Right hindlimb (tissue), 1 donor: Measurements from ENCODE around the gene FAM110D.

ENCODE experiments used
- DNase-seq: peaks from one replicate; pipeline ENCODE4 v3.0.0-alpha.2; 2018

The FAM110D gene

GRCh38 chr1:26158908-26159742 lies at the start of gene FAM110D:
FAM110D (plus strand) TSS chr1:26159079; CDS start chr1:26161292, 2,213 bp downstream.
- DNase-seq, result peak; percentile 59

DNA sequence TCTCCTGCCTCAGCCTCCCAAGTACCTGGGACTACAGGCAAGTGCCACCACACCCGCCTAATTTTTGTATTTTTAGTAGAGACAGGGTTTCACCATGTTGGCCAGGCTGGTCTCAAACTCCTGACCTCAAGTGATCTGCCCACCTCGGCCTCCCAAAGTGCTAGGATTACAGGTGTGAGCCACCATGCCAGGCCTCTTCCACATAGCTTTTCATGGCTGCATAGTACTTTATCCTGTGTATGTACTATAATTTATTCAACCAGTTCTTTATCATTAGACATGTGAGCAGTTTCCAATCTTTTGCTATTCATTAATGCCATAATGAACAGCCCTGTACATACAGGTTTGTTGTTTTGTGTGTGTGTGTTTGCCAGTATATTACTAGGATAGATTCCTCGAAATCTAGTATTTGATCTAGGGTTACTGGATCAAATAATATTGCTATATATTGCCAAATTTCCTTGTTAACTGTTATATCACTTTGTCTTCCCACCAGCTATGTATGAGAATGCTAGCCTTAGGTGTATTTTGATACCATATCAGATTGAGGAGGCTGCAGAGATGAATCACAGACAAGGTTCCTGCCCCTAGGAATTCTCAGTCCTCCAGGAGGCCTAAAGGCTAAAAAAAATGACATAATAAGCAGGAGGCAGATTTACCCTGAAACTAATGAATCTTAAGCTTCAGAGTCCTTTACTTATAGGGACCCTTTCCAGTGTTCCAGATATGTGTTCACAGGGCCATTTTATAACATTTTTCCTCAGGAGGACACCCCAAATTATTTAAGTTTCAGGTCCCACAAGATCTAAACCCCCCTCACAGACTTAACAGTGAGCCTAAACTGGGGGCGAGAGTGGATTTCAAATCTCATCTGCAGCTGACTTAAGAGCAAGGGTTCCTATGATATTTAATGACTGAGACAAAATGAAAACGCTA lies 49.4 kb upstream of the FAM110D start:
- DNase-seq, result no peak

DNA sequence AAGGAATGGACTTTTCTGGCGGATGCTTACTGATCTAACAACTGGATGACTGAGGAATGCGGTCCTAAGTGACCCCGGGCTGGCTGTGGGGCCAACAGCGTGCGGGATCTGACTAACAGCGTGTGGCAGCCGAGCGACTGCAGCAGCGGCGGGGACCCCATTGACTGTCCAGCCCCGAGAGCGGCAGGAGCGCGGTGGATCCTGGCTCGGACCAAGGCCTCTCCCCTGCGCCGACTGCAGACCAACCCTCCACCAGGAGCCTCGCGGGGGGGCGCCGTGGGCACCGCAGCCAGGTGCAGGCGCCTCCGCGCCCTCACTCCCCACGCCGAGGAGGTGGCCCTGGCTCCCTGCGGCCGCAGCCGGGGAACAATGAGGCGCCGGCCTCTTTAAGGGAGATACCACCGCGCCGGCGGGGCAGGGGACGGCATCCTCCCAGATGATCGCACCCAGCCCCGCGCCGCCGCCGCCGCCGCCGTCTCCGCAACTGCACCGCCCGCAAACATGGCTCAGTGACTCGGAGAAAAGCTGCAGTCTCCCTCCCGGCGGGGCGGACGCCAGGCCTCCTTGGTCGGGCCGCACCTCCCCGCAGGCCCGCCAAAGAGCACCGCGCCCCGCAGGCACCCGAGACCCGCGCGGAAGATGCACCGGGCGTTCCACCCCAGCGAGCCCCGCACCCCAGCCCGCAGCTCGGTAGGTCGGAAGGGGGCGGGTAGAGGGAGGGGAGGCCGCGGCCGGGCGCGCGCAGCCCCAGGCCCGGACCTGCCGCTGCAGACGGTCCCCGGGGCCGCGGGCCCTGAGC lies 47.9 kb upstream of the FAM110D start:
- peak; percentile 75 for DNase-seq

DNA sequence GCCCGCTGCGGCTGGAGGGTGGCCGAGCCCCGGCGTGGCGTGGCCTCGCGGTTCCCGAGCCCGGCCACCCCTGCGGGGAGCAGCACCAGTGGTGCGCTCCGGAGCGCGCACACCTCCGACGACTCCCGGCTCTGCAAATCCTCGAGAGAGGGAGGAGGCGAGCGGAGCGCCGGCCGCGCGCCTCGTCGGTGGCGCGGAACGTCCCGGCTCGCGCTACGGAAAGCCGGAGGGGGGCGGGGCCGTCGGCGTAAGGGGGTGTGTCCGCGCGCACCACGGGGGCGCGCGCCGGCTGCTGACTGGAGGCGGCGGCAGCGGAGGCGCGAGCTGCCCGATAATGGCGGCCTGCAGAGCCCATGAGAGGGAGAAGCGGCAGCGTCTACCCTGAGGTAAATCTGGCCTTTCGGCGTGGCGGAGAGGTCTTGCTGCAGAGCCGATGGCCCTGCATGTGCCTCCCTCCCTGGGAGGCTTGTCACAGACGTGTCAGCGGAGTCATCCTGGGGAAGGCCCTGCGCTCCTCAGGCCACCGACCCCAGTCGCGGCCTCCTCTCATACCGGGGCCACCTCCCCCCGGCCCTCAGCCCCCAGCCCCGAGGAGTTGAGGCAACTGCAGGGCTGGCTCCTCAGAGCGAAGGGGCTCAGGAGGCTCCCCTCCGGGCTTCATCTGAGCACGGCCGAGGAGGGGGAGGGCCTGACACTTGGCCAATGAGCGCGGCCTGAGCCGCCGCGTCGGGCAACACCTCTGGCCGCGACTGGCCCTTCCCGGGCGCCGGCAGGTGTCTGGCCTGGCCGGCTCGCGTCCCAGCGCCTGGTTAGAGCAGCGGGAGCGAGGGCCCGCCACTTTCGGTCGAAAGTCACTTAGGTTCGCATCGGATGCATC lies 47.1 kb upstream of the FAM110D start, which contains the start of gene PDIK1L:
Gene PDIK1L (plus strand): TSS at position 295 of the 877 bp plus-strand sequence. CDS start 2,485 bp downstream, outside the sequence.
- DNase-seq, result peak; percentile 96

DNA sequence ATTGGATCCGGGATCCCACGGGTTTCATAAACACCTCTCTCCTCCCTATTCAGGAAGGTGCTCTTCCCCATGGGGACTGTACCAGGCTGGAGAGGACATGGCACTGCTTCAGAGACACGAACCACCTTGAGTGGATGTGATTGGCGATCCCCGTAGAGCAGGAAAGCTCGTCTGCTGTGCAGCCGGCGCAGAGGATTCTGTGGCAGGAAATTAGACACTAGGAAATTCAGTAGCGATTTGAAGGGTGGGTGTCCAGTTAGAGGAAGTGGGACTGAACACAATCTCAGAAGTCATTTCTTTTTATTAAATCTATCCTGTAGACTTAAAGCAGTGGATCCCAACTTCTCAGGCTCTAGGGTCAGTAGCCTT lies 46.5 kb upstream of the FAM110D start:
- DNase-seq, result no peak

- no peak for DNase-seq
Measured at GRCh38 chr1:26114165-26114927, 44.5 kb upstream of the FAM110D start.

DNA sequence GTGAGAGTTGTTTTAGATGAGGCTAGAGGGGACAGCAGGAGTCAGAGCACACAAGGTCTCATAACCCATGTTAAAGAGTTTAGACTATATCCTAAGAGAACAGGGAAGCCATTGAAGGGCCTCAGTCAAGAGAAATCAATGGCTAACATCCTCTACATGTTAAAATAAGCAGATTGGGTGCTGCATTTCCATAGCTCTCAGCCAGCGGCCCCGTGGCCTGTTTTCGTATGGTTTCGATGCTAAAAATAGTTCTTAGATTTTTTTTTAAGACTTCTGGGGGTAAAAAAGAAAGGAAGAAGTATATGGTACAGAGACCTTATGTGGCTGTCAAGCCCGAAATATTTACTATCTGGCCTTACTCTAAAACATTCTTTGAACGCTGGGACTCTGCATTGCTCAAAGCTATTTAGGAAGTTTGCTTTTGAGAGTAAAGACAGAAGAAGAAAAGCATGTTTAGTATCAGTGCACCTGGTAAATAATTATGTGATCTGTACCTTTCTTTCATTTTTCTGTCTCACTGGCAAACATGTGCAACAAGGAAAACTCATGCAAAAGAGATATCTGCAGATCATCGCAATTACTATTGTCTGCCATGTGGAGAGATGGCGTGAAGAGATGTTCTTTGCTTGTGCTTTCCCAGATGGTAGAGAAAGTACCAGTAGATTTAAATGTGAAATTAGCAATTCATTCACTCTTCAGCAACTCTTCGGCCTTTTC lies 38.8 kb upstream of the FAM110D start:
- no peak for DNase-seq

- no peak for DNase-seq
Measured at GRCh38 chr1:26121854-26122773, 36.8 kb upstream of the FAM110D start.

GRCh38 chr1:26122988-26123973 lies 35.6 kb upstream of the FAM110D start:
- DNase-seq, result no peak

- no peak for DNase-seq
Measured at GRCh38 chr1:26124418-26125331, 34.2 kb upstream of the FAM110D start.

DNA sequence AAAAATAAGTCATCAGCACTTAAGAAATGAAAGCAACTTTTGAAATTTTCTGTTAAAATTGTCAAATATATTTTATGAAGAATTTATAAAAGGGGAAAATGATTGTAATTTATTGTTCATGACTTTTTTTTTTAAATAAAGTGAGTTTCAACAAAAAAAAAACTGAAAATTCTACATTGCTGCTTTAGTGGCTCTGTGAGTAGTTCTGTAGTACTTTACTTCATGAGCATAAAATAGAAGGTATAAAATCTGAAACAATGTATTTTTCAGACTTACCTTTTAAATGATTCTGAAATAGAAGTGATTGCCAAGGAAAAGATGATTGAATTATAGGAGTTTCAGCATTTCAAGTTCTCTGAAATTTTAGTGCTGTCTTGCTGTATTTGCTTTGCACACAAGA lies 33.5 kb upstream of the FAM110D start:
- DNase-seq, result no peak

- DNase-seq, result no peak
Measured at GRCh38 chr1:26125946-26126320, 32.9 kb upstream of the FAM110D start.

GRCh38 chr1:26126321-26127084 lies 32.4 kb upstream of the FAM110D start:
- no peak for DNase-seq

GRCh38 chr1:26127235-26128163 lies 31.4 kb upstream of the FAM110D start:
- DNase-seq, result no peak

- DNase-seq, result no peak
Measured at GRCh38 chr1:26129778-26130177, 29.1 kb upstream of the FAM110D start.
